Retinal pigment epithelial cell (primary cell): ENCODE results near the gene ARHGAP45.

Experiments
- DNase-seq: peaks from one replicate; pipeline ENCODE4 v3.0.0-alpha.2; 2010; ENCODE audit warnings: low read depth
- H3K4me3 ChIP-seq: 2 replicates; pipeline ENCODE4 v1.5.1; 2011; ENCODE audit warnings: mild to moderate bottlenecking, low read length, control low read depth, moderate library complexity
- TF ChIP-seq, protein P1 (sequence below): conservative IDR thresholded peaks from 2 replicates; pipeline ENCODE4 v1.5.1; 2011; ENCODE audit warnings: low read depth, low read length, control low read depth, inconsistent platforms

ARHGAP45 gene

DNA sequence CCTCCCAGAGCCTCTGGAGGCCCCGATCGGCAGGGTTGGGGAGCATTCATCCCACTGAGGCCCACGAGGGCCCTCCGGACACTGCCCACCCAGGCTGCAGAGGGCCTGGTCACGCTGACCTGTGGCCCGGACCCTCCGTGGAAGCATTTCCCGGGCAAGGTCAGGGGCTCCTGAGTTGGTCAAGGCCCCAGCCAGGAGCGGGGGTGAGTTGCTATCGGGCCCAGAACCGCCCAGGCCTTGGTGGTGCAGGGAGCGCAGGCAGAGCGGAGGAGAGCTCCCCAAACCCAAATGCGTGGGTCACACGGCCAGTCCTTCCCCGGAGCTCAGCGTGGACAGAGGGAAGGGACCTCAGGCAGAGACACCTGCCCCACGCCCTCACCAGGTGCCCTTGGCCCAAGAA is 62.6 kb downstream of the ARHGAP45 start:
- H3K4me3 ChIP-seq, result no peak overlapping the region
- DNase-seq, result no peak
- TF ChIP-seq, protein P1, sequence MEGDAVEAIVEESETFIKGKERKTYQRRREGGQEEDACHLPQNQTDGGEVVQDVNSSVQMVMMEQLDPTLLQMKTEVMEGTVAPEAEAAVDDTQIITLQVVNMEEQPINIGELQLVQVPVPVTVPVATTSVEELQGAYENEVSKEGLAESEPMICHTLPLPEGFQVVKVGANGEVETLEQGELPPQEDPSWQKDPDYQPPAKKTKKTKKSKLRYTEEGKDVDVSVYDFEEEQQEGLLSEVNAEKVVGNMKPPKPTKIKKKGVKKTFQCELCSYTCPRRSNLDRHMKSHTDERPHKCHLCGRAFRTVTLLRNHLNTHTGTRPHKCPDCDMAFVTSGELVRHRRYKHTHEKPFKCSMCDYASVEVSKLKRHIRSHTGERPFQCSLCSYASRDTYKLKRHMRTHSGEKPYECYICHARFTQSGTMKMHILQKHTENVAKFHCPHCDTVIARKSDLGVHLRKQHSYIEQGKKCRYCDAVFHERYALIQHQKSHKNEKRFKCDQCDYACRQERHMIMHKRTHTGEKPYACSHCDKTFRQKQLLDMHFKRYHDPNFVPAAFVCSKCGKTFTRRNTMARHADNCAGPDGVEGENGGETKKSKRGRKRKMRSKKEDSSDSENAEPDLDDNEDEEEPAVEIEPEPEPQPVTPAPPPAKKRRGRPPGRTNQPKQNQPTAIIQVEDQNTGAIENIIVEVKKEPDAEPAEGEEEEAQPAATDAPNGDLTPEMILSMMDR, result no peak

DNA sequence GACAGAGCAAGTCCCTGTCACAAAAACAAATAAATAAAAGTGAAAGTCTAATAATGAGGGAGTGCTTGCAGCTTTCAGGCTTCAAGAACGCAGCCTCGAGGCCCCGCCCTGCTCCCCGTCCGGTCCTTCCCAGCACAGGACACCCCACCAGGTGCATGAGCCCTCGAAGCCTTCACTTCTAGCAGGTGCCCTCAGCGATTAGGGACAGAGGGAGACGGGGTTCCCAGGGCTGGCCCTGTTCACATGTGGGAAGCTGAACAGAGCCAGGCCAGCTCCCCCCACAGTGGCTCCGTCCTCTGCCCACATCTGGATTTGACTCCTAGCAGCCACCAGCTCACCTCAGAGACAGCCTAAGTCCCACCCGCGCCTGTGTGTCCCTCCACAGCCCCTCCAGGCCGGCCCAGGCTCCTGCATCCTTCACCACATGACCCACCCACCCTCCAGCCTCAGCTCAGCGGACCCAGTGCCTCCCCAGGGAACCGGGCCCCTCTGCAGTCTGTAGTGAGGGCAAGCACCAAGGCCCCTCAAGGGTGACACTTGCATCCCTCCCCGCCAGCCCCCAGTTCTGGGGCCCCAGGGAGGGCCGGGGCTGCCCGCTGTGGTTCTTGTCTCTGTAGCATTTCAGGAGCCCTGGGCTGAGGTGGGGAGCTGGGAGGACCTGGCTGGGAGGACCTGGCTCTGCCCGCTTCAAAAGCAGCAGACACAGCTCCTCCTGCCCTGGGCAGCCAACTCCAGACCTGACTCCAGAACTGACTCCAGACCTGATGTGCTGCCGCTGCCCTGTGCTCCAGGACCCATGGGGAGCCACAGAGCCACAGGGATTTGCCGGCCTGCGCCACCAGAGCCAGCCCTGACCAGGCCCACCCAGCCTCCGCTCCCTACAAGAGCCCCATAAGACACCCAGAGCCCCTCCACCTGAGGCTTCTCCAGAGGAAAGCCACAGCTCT is 64.1 kb downstream of the ARHGAP45 start:
- TF ChIP-seq, protein P1, result no peak
- H3K4me3 ChIP-seq, result peak overlapping the region; percentile 63
- DNase-seq, result no peak

DNA sequence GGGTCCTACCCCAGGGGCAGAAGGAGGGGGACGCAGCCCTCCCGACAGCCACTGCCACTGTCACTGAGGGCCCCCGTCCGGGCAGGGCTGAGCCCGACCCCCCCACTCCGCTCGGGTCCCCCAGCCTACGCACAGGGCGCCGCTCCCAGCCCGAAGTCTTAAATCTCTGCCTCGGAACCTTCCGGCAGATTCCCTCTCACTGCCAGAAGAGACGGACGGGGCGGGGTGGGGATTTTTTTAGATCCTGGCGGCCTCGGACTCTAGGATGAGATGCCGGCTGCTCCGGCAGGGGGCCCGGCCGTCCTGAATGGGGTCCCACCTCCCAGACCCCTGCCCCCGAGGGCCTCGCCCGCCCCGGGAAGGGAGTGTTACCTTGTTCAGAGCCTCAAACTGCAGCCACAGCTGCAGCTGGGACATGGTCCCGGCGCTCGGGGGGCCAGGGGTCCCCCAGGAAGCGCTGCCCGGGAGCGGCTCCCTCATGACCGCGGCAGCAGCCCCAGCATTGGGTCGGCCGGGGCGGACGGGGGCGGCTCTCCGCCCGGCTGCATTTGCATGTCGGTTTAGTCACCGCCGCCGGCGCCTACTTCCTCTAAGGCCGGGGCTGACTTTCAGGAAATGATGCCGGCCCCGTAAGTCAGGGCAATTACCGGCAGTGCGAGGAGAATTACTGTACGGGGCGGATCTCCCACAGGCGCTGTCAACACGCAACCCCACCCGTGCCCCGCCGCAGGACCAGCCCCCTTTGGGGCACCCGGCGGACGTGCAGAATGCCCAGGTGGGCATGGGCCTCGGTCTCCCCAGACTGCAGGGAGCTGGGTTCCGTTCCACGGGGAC is 65.0 kb downstream of the ARHGAP45 start:
- TF ChIP-seq, protein P1, result peak; percentile 14
- peak overlapping the region; percentile 63 for H3K4me3 ChIP-seq
- peak; percentile 60 for DNase-seq

DNA sequence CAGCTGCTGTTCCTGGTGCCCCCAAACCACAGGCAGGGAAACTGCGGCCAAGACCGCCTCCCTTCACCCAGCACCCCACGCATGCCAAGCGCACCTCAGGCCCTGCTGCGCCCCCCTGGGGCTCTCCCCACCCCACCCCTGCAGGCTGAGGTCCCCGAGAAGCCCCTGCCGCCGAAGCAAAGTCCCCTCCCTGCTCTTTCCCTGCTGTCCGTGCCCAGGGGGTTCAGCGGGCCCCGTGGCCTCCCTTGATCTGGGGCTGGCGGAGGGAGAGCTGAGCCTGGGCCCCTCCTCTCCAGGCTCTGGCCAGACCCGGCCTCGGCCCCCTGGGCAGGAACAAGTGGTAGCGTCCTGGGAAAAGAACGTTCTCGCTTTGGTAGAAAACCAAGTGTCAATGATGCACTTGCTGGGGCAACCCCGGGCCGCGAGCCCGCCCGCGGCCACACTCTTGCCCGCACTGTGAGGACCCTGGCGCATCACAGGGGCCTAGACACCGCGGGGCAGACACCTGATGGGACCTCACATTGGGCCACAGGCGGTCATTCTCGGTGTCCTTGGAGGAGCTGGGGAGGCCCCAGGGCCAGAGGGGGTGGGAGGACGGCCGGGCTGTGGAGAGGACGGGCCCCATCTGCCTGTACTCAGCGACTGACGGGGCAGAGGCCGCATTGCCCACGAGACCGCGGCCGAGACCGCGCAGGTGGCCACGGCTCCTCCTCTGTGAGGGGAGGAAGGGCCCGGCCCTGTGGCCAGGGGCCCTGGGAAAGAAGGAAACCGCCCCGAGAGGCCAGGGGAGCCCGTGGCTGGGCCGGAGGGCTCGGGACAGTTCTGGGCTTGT is 65.8 kb downstream of the ARHGAP45 start:
- TF ChIP-seq, protein P1, result no peak
- DNase-seq, result no peak
- H3K4me3 ChIP-seq, result peak overlapping the region; percentile 63

DNA sequence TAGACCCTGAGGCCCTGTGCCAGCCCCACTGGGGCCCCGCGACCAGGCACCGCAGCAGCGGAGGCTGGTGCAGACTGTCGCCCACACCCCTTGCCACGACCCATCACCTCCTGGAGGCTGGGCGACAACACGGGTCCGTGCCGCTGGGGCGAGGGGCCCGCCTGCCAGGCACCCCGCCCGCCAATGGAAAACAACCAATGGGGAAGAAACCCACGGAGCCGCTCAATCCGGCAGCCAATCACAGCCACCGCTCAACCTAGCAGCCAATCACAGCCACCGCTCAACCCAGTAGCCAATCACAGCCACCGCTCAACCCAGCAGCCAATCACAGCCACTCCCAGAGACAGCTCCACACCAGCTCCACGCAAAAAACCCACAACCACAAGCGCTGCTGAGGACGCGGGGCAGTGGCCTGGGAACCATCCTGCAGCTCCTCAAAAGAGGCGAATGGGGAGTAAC is 66.5 kb downstream of the ARHGAP45 start:
- TF ChIP-seq, protein P1, result no peak
- no peak for DNase-seq
- H3K4me3 ChIP-seq, result no peak overlapping the region

DNA sequence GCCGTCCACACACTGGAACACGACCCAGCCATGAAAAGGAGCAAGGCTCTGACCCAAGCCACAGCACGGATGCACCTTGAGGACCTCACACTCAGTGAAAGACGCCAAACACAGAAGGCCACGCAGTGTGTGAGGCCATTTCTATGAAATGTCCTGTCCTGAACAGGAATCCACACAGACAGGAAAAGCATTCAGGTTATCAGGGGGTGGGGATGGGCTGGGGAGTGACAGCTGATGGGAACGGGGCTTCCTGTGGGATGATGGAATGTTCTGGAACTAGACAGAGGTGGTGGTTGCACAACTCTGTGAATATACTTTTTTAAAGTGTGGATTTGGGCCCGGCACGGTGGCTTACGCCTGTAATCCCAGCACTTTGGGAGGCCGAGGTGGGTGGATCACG is 67.5 kb downstream of the ARHGAP45 start:
- TF ChIP-seq, protein P1, result no peak
- no peak overlapping the region for H3K4me3 ChIP-seq
- DNase-seq, result no peak
